GM12892 (cell line): Measurements from ENCODE around the gene POLA1.

Experiments used
- POLR2A ChIP-seq: IDR thresholded peaks from 2 replicates; pipeline ENCODE4 v1.6.1; 2011; ENCODE audit warnings: low read depth, low read length, control low read depth
- TAF1 ChIP-seq: IDR thresholded peaks from 2 replicates; pipeline ENCODE4 v1.6.1; 2011; ENCODE audit warnings: low read depth, mild to moderate bottlenecking, control low read depth, low read length, borderline replicate concordance

- TF ChIP-seq POLR2A (no peak), TAF1 (no peak)
Measured at GRCh38 chrX:24874604-24875247, 181.0 kb downstream of the POLA1 start.
